ENCODE results near the gene NTRK2.

DNA sequence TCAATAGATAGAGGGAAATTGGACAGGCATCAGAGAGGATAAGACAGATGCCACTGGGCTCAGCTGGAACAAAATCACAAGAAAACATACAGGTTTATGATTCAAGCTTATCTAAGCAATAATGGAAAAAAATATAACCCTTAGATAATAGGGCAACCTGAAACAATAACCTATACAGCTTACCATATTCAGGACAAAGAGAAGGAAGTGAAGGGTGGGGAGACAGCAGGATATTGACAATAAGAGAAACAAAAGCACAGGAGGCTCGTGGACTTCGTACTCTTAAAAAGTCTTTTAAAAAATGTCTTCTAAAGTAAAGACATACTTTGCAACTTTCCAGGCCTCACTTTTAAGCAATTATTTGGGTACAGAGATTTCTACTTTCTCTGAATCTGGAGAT is 225.3 kb downstream of the NTRK2 start:
- TF ChIP-seq, protein P1, sequence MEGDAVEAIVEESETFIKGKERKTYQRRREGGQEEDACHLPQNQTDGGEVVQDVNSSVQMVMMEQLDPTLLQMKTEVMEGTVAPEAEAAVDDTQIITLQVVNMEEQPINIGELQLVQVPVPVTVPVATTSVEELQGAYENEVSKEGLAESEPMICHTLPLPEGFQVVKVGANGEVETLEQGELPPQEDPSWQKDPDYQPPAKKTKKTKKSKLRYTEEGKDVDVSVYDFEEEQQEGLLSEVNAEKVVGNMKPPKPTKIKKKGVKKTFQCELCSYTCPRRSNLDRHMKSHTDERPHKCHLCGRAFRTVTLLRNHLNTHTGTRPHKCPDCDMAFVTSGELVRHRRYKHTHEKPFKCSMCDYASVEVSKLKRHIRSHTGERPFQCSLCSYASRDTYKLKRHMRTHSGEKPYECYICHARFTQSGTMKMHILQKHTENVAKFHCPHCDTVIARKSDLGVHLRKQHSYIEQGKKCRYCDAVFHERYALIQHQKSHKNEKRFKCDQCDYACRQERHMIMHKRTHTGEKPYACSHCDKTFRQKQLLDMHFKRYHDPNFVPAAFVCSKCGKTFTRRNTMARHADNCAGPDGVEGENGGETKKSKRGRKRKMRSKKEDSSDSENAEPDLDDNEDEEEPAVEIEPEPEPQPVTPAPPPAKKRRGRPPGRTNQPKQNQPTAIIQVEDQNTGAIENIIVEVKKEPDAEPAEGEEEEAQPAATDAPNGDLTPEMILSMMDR (IDR thresholded peaks at IDR 0.05), result no peak
- TF ChIP-seq POLR2AphosphoS5 (IDR thresholded peaks at IDR 0.05), result no peak
- TF ChIP-seq EP300 (IDR thresholded peaks at IDR 0.05), result no peak
- TF ChIP-seq POLR2A (IDR thresholded peaks at IDR 0.05), result no peak

All from gastroesophageal sphincter (tissue), 3 donors.